ENCODE measurements around the gene FASTK. TPM values are rescaled to one million over a fixed set of nuclear protein-coding genes. Genes with fewer than 3 reads are reported as not detected.

Gene FASTK
- total RNA-seq, 1 donor from 2014 or later, result 55.3 TPM

DNA sequence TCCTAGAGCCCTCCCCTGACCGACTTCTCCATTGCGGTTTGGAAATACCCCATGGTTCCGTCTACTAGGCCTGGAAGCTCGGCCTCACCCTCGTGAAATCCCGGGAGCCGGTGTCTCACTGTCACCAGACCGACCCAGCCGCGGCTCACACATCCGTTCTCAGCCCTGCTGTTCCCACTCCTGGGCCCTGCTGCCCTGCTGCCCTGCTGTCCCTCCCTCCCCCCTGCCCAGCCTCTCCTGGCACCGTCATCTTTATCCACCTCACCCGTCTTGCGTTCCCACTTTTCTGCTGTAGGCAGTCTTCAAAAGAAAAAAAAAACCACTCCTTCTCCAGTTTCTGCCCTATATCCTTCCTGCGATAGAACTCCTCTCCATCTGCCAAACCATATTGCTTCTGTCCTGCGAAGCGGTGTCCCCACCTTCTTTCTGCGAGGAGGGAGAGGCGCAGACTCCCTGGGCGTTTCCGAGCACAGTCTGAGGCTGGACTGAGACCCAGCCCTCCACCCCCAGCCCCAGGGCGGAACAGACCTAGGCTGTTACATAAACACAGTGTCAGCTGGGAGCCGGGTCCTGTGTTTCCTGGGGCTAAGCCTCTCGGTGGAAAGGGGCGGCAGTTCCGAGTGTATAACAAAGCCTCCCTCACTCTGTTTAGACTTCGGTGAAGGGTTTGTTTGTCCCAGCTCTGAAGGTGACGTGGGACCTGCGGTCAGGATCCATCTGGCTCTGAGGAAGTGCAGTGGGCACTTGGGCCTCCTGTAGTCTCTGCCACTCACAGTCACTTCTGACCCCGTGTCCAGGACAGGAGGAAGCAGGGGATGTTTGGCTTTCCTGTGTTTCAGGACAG lies 8.5 kb upstream of the FASTK start:
- H3K27ac ChIP-seq (ENCODE audit: low read depth, low read length), result peak overlapping the region; percentile 81
- H3K27me3 ChIP-seq (ENCODE audit: control insufficient read depth in 3 of 3, insufficient read depth in 3 of 3, low read length in 3 of 3), result no peaks in the 10 kb centered on the region
- H3K4me3 ChIP-seq (ENCODE audit: low read length in 3 of 3), result peak overlapping the region; percentile 36 to 66 (median 54)
- peaks cover 0 to 4% (median 0%) of the 10 kb centered on the region in 3 donors for H3K36me3 ChIP-seq (ENCODE audit: control insufficient read depth in 3 of 3, insufficient read depth in 3 of 3, low read length in 3 of 3)
- peak overlapping the region; percentile 68 to 88 (median 88) for H3K9ac ChIP-seq (ENCODE audit: low read depth in 1 of 3, low read length in 3 of 3)
- peaks cover 40 to 53% (median 40%) of the 10 kb centered on the region in 3 donors for H3K4me1 ChIP-seq (ENCODE audit: control insufficient read depth in 3 of 3, insufficient read depth in 3 of 3, low read length in 3 of 3)
- H3K9me3 ChIP-seq (ENCODE audit: control insufficient read depth in 3 of 3, low read length in 3 of 3), result no peaks in the 10 kb centered on the region

DNA sequence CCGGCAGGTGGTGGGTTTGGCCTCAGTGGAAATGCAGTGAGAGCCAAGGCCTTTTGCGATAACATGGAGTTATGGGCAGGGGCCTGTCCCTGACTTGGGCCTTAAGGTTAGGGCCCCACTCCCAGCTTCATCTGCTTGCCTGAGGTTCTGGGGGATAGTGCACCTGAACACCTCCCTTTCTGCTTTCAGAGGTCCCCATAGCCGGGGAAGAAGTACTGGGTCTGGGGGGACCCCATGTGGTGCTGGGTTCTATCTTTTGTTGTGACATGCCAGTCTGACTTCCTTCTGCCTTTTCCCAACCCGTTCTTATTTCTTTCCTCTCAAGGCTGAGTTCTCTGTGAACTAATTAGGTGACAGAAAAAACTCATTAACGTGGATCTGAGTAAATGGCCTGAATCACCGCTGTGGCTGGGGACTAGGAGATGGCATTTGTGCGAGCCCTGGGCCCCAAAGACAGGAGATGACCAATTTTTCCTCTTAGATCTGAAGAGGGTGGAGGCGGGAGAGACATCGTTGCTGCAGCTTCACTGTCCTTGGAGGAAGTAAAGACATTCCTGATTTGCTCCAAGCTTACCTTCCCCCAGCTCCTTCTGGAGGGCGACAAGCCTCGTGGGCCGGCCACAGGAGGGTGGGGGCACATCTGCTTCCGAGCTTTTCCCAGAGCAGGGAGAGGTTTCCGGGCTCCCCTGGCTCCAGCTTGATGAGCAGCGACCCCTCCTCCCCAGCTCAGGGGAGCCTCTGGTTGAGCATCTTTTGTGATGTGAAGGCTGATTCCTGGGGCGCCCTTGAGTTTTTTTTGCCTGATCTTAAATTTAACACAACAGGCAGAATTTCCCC lies 7.6 kb upstream of the FASTK start:
- no peaks in the 10 kb centered on the region for H3K27me3 ChIP-seq (ENCODE audit: control insufficient read depth in 3 of 3, insufficient read depth in 3 of 3, low read length in 3 of 3)
- H3K9ac ChIP-seq (ENCODE audit: low read depth in 1 of 3, low read length in 3 of 3), result peak overlapping the region; percentile 82 to 88 (median 88)
- peak overlapping the region; percentile 81 for H3K27ac ChIP-seq (ENCODE audit: low read depth, low read length)
- H3K9me3 ChIP-seq (ENCODE audit: control insufficient read depth in 3 of 3, low read length in 3 of 3), result no peaks in the 10 kb centered on the region
- H3K36me3 ChIP-seq (ENCODE audit: control insufficient read depth in 3 of 3, insufficient read depth in 3 of 3, low read length in 3 of 3), result peaks cover 0 to 4% (median 0%) of the 10 kb centered on the region in 3 donors
- peak overlapping the region; percentile 74 to 90 (median 88) for H3K4me3 ChIP-seq (ENCODE audit: low read length in 3 of 3)
- H3K4me1 ChIP-seq (ENCODE audit: control insufficient read depth in 3 of 3, insufficient read depth in 3 of 3, low read length in 3 of 3), result peaks cover 44 to 58% (median 44%) of the 10 kb centered on the region in 3 donors

- Histone ChIP-seq H3K4me1 (ENCODE audit: control insufficient read depth in 3 of 3, insufficient read depth in 3 of 3, low read length in 3 of 3) (peaks cover 47 to 62% (median 48%) of the 10 kb centered on the region in 3 donors), H3K27ac (ENCODE audit: low read depth, low read length) (peak overlapping the region; percentile 81), H3K4me3 (ENCODE audit: low read length in 3 of 3) (peak overlapping the region; percentile 74 to 90 (median 88)), H3K9me3 (ENCODE audit: control insufficient read depth in 3 of 3, low read length in 3 of 3) (no peaks in the 10 kb centered on the region), H3K36me3 (ENCODE audit: control insufficient read depth in 3 of 3, insufficient read depth in 3 of 3, low read length in 3 of 3) (peaks cover 0 to 4% (median 0%) of the 10 kb centered on the region in 3 donors), H3K9ac (ENCODE audit: low read depth in 1 of 3, low read length in 3 of 3) (peak overlapping the region; percentile 82 to 88 (median 88)), H3K27me3 (ENCODE audit: control insufficient read depth in 3 of 3, insufficient read depth in 3 of 3, low read length in 3 of 3) (no peaks in the 10 kb centered on the region)
Measured at GRCh38 chr7:151087245-151088018, 6.8 kb upstream of the FASTK start.

DNA sequence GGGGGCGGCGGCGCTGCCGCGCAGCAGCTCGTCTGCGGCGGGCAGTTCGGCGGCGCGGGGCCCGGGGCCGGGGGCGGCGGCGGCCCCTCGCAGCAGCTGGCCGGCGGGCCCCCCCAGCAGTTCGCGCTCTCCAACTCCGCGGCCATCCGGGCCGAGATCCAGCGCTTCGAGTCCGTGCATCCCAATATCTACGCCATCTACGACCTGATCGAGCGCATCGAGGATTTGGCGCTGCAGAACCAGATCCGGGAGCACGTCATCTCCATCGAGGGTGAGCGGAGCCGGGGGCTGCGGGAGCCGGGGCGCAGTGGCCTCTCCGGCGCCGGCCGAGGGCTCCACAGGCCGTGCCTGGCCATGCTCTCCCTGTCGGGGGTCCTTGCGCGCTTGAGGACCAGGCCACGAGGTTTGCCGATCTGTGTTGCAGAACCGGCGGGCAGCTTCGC lies 6.2 kb upstream of the FASTK start:
- H3K4me1 ChIP-seq (ENCODE audit: control insufficient read depth in 3 of 3, insufficient read depth in 3 of 3, low read length in 3 of 3), result peaks cover 53 to 62% (median 54%) of the 10 kb centered on the region in 3 donors
- H3K4me3 ChIP-seq (ENCODE audit: low read length in 3 of 3), result peak overlapping the region; percentile 72 to 90 (median 88)
- H3K9ac ChIP-seq (ENCODE audit: low read depth in 1 of 3, low read length in 3 of 3), result peak overlapping the region; percentile 82 to 88 (median 88)
- H3K36me3 ChIP-seq (ENCODE audit: control insufficient read depth in 3 of 3, insufficient read depth in 3 of 3, low read length in 3 of 3), result peaks cover 0 to 2% (median 0%) of the 10 kb centered on the region in 3 donors
- H3K27ac ChIP-seq (ENCODE audit: low read depth, low read length), result peak overlapping the region; percentile 81
- H3K27me3 ChIP-seq (ENCODE audit: control insufficient read depth in 3 of 3, insufficient read depth in 3 of 3, low read length in 3 of 3), result no peaks in the 10 kb centered on the region
- no peaks in the 10 kb centered on the region for H3K9me3 ChIP-seq (ENCODE audit: control insufficient read depth in 3 of 3, low read length in 3 of 3)

DNA sequence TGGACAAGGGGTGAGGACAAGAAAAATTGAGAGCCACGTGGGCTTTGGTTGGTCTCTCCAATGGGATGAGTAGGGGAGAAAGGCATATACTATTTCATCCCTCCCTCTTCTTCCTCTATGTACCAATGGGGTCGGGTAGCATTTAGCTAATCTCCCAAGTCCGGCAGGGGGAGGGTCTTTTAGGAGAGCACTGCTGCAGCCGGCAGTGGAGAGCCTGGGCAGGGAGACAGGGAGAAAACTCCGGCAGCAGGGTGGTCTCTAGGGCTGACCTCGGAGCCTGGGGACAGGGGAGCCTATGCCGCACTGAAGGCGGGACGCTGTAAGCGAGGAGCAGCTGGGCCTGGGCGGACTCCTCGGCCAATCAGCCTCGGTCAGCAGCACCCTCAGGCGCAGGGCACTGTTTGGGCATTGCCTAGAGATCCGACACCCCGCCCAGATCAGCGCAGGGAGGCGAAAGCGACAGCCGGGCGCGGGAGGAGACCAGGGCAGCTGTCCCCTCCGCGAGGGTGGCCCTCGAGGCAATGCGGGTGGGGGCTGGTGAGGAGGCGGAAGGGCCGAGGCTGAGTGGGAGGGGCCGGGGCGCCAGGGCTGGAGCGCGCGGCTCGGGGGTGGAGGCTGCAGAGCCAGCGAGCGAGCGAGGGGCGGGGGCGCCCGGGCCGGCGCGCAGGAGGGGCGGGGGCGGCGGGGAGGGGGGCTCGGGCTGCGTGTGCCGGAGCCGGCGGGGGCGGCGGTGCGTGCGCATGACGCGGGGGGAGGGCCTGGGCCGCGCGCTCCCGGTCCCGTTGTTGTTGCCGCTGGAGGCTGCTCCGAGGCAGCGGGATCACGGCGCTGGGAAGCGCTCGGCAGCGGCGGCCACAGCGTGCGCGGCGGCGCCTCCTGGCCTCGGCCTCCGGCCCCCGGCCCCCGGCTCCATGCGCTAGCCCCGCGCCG lies 5.3 kb upstream of the FASTK start, which contains the start of gene AGAP3:
Gene AGAP3, plus strand, starts transcription at position 785 of the 930 bp plus-strand sequence. CDS start 267 bp downstream, outside the sequence.
- peaks cover 0 to 2% (median 0%) of the 10 kb centered on the region in 3 donors for H3K36me3 ChIP-seq (ENCODE audit: control insufficient read depth in 3 of 3, insufficient read depth in 3 of 3, low read length in 3 of 3)
- H3K27ac ChIP-seq (ENCODE audit: low read depth, low read length), result peak within 1 kb of the TSS; percentile 81
- H3K9ac ChIP-seq (ENCODE audit: low read depth in 1 of 3, low read length in 3 of 3), result peak within 1 kb of the TSS; percentile 82 to 88 (median 88)
- H3K9me3 ChIP-seq (ENCODE audit: control insufficient read depth in 3 of 3, low read length in 3 of 3), result no peaks in the 10 kb centered on the region
- peaks cover 55 to 63% (median 58%) of the 10 kb centered on the region in 3 donors for H3K4me1 ChIP-seq (ENCODE audit: control insufficient read depth in 3 of 3, insufficient read depth in 3 of 3, low read length in 3 of 3)
- H3K4me3 ChIP-seq (ENCODE audit: low read length in 3 of 3), result peak within 1 kb of the TSS; percentile 72 to 90 (median 88)
- H3K27me3 ChIP-seq (ENCODE audit: control insufficient read depth in 3 of 3, insufficient read depth in 3 of 3, low read length in 3 of 3), result no peaks in the 10 kb centered on the region

GRCh38 chr7:151085329-151085690 lies 4.7 kb upstream of the FASTK start:
- H3K4me3 ChIP-seq (ENCODE audit: low read length in 3 of 3), result peak overlapping the region; percentile 65 to 77 (median 75)
- peak overlapping the region; percentile 72 to 82 (median 82) for H3K9ac ChIP-seq (ENCODE audit: low read depth in 1 of 3, low read length in 3 of 3)
- no peaks in the 10 kb centered on the region for H3K27me3 ChIP-seq (ENCODE audit: control insufficient read depth in 3 of 3, insufficient read depth in 3 of 3, low read length in 3 of 3)
- H3K36me3 ChIP-seq (ENCODE audit: control insufficient read depth in 3 of 3, insufficient read depth in 3 of 3, low read length in 3 of 3), result peaks cover 0 to 2% (median 0%) of the 10 kb centered on the region in 3 donors
- H3K27ac ChIP-seq (ENCODE audit: low read depth, low read length), result peak overlapping the region; percentile 81
- H3K9me3 ChIP-seq (ENCODE audit: control insufficient read depth in 3 of 3, low read length in 3 of 3), result no peaks in the 10 kb centered on the region
- peaks cover 56 to 64% (median 56%) of the 10 kb centered on the region in 3 donors for H3K4me1 ChIP-seq (ENCODE audit: control insufficient read depth in 3 of 3, insufficient read depth in 3 of 3, low read length in 3 of 3)

GRCh38 chr7:151083824-151084160 lies 3.2 kb upstream of the FASTK start:
- Histone ChIP-seq H3K27ac (ENCODE audit: low read depth, low read length) (peak overlapping the region; percentile 91), H3K9me3 (ENCODE audit: control insufficient read depth in 3 of 3, low read length in 3 of 3) (no peaks in the 10 kb centered on the region), H3K4me1 (ENCODE audit: control insufficient read depth in 3 of 3, insufficient read depth in 3 of 3, low read length in 3 of 3) (peaks cover 56 to 66% (median 58%) of the 10 kb centered on the region in 3 donors), H3K4me3 (ENCODE audit: low read length in 3 of 3) (peak overlapping the region; percentile 64 to 95 (median 79)), H3K27me3 (ENCODE audit: control insufficient read depth in 3 of 3, insufficient read depth in 3 of 3, low read length in 3 of 3) (no peaks in the 10 kb centered on the region), H3K9ac (ENCODE audit: low read depth in 1 of 3, low read length in 3 of 3) (peak overlapping the region in 2 of 3 donors; percentile 64 to 95), H3K36me3 (ENCODE audit: control insufficient read depth in 3 of 3, insufficient read depth in 3 of 3, low read length in 3 of 3) (peaks cover 0 to 3% (median 2%) of the 10 kb centered on the region in 3 donors)

DNA sequence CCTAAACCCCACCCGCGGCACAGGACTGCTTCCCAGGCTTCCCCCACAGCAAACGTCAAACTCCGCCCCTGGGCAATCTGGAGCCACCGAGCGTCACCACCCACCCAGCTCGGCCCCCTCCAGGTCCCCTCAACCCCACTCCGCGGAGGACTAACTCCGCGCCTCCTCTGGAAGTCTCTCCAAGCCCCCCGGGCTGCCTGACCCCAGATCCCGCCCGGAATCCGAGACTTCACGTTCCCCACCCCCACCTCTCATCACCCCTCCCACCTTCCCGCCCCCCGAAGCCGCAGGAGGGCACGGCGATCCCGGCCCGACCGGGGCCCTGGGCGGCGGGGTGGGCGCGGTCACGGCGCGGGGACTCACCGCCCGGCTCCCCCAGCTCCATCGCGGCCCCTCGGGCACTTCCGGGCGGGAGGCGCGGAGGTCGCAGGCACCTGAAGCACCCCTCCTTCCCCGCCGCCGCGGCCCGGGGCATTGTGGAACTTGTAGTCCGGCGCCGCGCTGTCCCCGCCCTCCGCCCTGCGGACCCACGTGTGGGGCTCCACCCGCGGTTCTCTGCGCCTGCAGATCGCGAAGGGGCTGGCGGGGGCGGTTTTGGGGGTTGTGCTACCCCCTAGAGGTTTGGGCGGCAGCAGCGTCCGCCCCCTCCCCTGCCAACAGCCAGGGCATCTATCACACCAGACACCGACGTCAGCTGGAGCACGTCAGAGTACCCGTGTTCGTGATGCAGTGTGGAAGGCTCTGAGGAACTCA lies 2.6 kb upstream of the FASTK start, which contains the start of gene TMUB1:
Gene TMUB1, minus strand, starts transcription at position 423 of the 753 bp plus-strand sequence. CDS start 930 bp downstream, outside the sequence.
- H3K9me3 ChIP-seq (ENCODE audit: control insufficient read depth in 3 of 3, low read length in 3 of 3), result no peaks in the 10 kb centered on the region
- no peaks in the 10 kb centered on the region for H3K27me3 ChIP-seq (ENCODE audit: control insufficient read depth in 3 of 3, insufficient read depth in 3 of 3, low read length in 3 of 3)
- H3K36me3 ChIP-seq (ENCODE audit: control insufficient read depth in 3 of 3, insufficient read depth in 3 of 3, low read length in 3 of 3), result peaks cover 2 to 3% (median 3%) of the 10 kb centered on the region in 3 donors
- peak within 1 kb of the TSS; percentile 91 for H3K27ac ChIP-seq (ENCODE audit: low read depth, low read length)
- peak within 1 kb of the TSS; percentile 64 to 95 (median 71) for H3K9ac ChIP-seq (ENCODE audit: low read depth in 1 of 3, low read length in 3 of 3)
- H3K4me1 ChIP-seq (ENCODE audit: control insufficient read depth in 3 of 3, insufficient read depth in 3 of 3, low read length in 3 of 3), result peaks cover 55 to 68% (median 59%) of the 10 kb centered on the region in 3 donors
- H3K4me3 ChIP-seq (ENCODE audit: low read length in 3 of 3), result peak within 1 kb of the TSS; percentile 64 to 95 (median 79)
